Peyer's patch (tissue), 4 donors: ENCODE results near the gene PLXNA2.

Experiments used
- CTCF ChIP-seq, 6 experiments: fragments of 450-650 bp in 4 of 6; fragments of 200-600 bp in 2 of 6; sonication (generic) in 1 of 6; IDR thresholded peaks; one replicate each; pipeline ENCODE4 v1.5.1; 2017 to 2019; ENCODE audit warnings: antibody characterized with exemption in 6 of 6, mild to moderate bottlenecking in 3 of 6, moderate library complexity in 1 of 6
- POLR2A ChIP-seq, 2 donors: fragments of 450-650 bp; IDR thresholded peaks; one replicate each; pipeline ENCODE4 v1.5.1; 2017; ENCODE audit warnings: antibody characterized with exemption in 2 of 2, mild to moderate bottlenecking in 2 of 2, moderate library complexity in 2 of 2

DNA sequence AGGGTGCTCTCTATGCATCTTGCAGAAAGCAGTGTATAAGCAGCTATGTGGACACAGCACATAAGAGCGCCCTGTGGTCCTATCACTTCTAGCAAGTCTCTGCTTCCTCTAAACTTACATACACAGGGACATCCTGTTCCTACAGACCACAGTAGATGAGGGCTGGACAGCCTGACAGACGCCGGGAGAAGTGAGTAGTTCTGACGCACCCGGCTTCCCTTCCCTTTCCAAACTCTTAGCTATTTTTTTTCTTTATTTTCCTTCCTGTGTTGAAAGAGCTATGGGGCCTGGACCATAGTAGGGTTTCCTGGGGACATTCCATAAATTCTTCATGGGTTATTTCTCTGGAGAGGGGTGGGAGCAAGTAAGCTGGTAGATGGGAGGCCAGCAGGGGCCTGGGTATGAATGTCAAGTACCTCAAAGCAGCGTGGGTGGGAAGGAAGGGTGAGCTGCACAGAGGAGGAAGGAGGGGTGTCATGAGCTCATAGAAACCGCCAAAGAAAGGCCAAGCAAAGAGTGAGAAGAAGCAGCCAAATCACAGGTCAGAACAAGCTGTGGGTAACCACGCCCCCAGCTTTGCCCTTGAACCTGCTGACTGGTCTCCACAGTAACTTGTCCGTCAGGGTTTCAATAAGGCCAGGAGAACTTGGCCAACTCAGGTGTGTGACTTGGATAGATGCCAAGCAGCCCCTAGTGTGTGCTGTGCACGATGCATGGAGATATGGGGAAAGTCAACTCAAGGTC is 36.6 kb downstream of the PLXNA2 start:
- no peak for TF ChIP-seq CTCF (IDR thresholded peaks at IDR 0.05)
- TF ChIP-seq POLR2A (IDR thresholded peaks at IDR 0.05): no peak
